ENCODE results near the gene CDA. TPM values are rescaled to one million over a fixed set of nuclear protein-coding genes. Genes with fewer than 3 reads are reported as not detected.

Gene CDA
- total and polyA plus RNA-seq, 2 of the 8 experiments (the other 6 are each of a cell fraction or from before 2014, with no cell fraction given): 4.4 to 11.3 TPM

- no peaks in the 10 kb centered on the region for H3K79me1 ChIP-seq (ENCODE audit: low read depth, low read length)
- POLR2A ChIA-PET (ENCODE audit: partially characterized antibody): interaction anchor here (0.7 to 2.3 kb wide), 4 partner anchors 58 to 66 kb away, joined by 3 to 13 read pairs (median 4); partner anchors contain the start of gene PINK1
- WGBS, 2 experiments (ENCODE audit: extremely low coverage in 1 of 2, insufficient coverage in 1 of 2, insufficient read length in 1 of 2, insufficient replicate concordance in 2 of 2, low coverage in 1 of 2, low lambda C conversion rate in 2 of 2, missing lambda C conversion rate in 1 of 2): 81% methylated on average over 9 of the region's 10 CpGs; no CpG with 5 or more reads in 1 of the 2 experiments
- TF ChIP-seq NRF1 (IDR thresholded peaks at IDR 0.05; ENCODE audit: low read depth, low read length) (no peak), CTBP2 (IDR thresholded peaks at IDR 0.05; ENCODE audit: borderline replicate concordance, insufficient read depth, insufficient read length, low read length) (no peak), TAF7 (optimal IDR thresholded peaks at IDR 0.05; ENCODE audit: borderline replicate concordance, low read depth, low read length) (no peak), TCF12 (IDR thresholded peaks at IDR 0.05; ENCODE audit: low read depth, low read length) (no peak), GTF2F1 (IDR thresholded peaks at IDR 0.05; ENCODE audit: borderline replicate concordance, low read depth, low read length) (no peak), YY1 (IDR thresholded peaks at IDR 0.05; ENCODE audit: low read depth, low read length) (no peak), POLR2A (IDR thresholded peaks at IDR 0.05; ENCODE audit: control extremely low read depth in 1 of 2, low read depth in 2 of 2, low read length in 2 of 2) (no peak), SRF (IDR thresholded peaks at IDR 0.05; ENCODE audit: low read depth, low read length) (no peak), ZNF274 (IDR thresholded peaks at IDR 0.05; ENCODE audit: borderline replicate concordance, extremely low read depth, low read length) (no peak), EZH2 (IDR thresholded peaks at IDR 0.05; ENCODE audit: low read depth, low read length, severe bottlenecking) (no peak), SP4 (IDR thresholded peaks at IDR 0.05; ENCODE audit: low read length) (no peak), JUN (IDR thresholded peaks at IDR 0.05; ENCODE audit: low read depth, low read length) (no peak), KDM5A (IDR thresholded peaks at IDR 0.05; ENCODE audit: low read length) (no peak)
Observed at GRCh38 chr1:20575541-20576336, 13.2 kb upstream of the CDA start.

More at GRCh38 chr1:20575541-20576336, 13.2 kb upstream of the CDA start:
- DNase-seq (ENCODE audit: low read depth in 1 of 2, low spot score in 2 of 2) (no peak), FAIRE-seq (no peak)
- H2AK5ac ChIP-seq (ENCODE audit: low read depth, low read length): no peak overlapping the region
- H3K4me2 ChIP-seq (ENCODE audit: insufficient read depth in 1 of 2, low read depth in 2 of 2, low read length in 2 of 2): no peak overlapping the region
- H3K79me2 ChIP-seq (ENCODE audit: control insufficient read depth in 1 of 2, insufficient read depth in 2 of 2, low read length in 2 of 2): no peaks in the 10 kb centered on the region
- H3K27ac ChIP-seq (ENCODE audit: low read depth, low read length): no peak overlapping the region
- H3K36me3 ChIP-seq (ENCODE audit: control insufficient read depth in 2 of 4, insufficient read depth in 4 of 4, low read length in 3 of 4): no peaks in the 10 kb centered on the region
- CTCF ChIA-PET (ENCODE audit: partially characterized antibody): interaction anchor here (0.7 to 7.5 kb wide), 31 partner anchors 10 to 1564 kb away, joined by 3 to 85 read pairs (median 6); partner anchors contain the start of genes CDA, FAM43B and PINK1
- peak overlapping the region; percentile 59; the same call in 1 of the 2 replicates for H2AFZ ChIP-seq (ENCODE audit: low read length)
- no peak overlapping the region for H3K56ac ChIP-seq (replicated peaks; ENCODE audit: insufficient read length, low read depth, low read length)
- no peak overlapping the region for H4K8ac ChIP-seq (ENCODE audit: extremely low read depth, insufficient read depth, low read length)
- H4K91ac ChIP-seq (replicated peaks; ENCODE audit: insufficient read length, low read length): peak overlapping the region; percentile 52
- H3K9me3 ChIP-seq (ENCODE audit: insufficient read depth in 2 of 2, low read depth in 1 of 2, low read length in 1 of 2): peaks cover 3 to 4% of the 10 kb centered on the region in 2 experiments; a peak in 1 of 4 replicates
- peak overlapping the region; percentile 40 for H2BK120ac ChIP-seq (replicated peaks; ENCODE audit: low read depth, low read length)
- no peak overlapping the region for H2BK15ac ChIP-seq (ENCODE audit: low read length)
- H3K4me1 ChIP-seq (replicated peaks in 1 of 4; ENCODE audit: control insufficient read depth in 3 of 4, insufficient read depth in 4 of 4, low read length in 3 of 4): peaks cover 0 to 2% (median 0%) of the 10 kb centered on the region in 4 experiments; a peak in 2 of 7 replicates
- no peaks in the 10 kb centered on the region for H4K20me1 ChIP-seq (replicated peaks in 1 of 2; ENCODE audit: control insufficient read depth in 1 of 2, insufficient read depth in 2 of 2, low read length in 2 of 2)
- H3K14ac ChIP-seq (ENCODE audit: insufficient read length): no peak overlapping the region
- peaks cover 0 to 6% (median 0%) of the 10 kb centered on the region in 4 experiments; a peak in 1 of 7 replicates for H3K27me3 ChIP-seq (replicated peaks in 1 of 4; ENCODE audit: control insufficient read depth in 3 of 4, extremely low read depth in 1 of 4, insufficient read depth in 3 of 4, low read length in 3 of 4)
- peak overlapping the region; percentile 53; the same call in 1 of the 2 replicates for H2BK5ac ChIP-seq (ENCODE audit: low read depth, low read length)
- no peak overlapping the region for H3K9ac ChIP-seq (replicated peaks in 1 of 4; ENCODE audit: extremely low read depth in 1 of 4, low read depth in 3 of 4, low read length in 3 of 4)
- H3K23me2 ChIP-seq (ENCODE audit: low read depth, low read length): no peaks in the 10 kb centered on the region
- no peak overlapping the region for H3K4ac ChIP-seq (replicated peaks; ENCODE audit: insufficient read length, low read depth, low read length)
- H3K18ac ChIP-seq (ENCODE audit: extremely low read depth, low read length): peak overlapping the region; percentile 51; the same call in 1 of the 2 replicates
- H2BK20ac ChIP-seq (ENCODE audit: low read length): no peak overlapping the region; the same call in 1 of the 2 replicates
- peak overlapping the region; percentile 60 for H4K5ac ChIP-seq (ENCODE audit: insufficient read length, low read depth, low read length)
- H3K4me3 ChIP-seq (ENCODE audit: extremely low read depth in 1 of 4, insufficient read depth in 2 of 4, low read depth in 3 of 4, low read length in 4 of 4): no peak overlapping the region
- no peak overlapping the region for H3K23ac ChIP-seq (ENCODE audit: insufficient read length)
- H2BK12ac ChIP-seq (ENCODE audit: low read depth, low read length): no peak overlapping the region

Measured in H1 (cell line).